GM21576 (cell line): Measurements from ENCODE around the gene DNAJC6.
"Not testable (repeated sequence)": the region's sequence is repeated elsewhere in the genome, so short reads cannot be mapped to it uniquely, and the experiment has no call there.

Experiments used
- ATAC-seq: cut with Tn5 transposase; IDR thresholded peaks from one replicate; pipeline ENCODE4 v1.9.1; 2021; ENCODE audit warnings: mild to moderate bottlenecking, moderate library complexity; ENCODE audit not compliant: unreplicated experiment

The DNAJC6 gene

DNA sequence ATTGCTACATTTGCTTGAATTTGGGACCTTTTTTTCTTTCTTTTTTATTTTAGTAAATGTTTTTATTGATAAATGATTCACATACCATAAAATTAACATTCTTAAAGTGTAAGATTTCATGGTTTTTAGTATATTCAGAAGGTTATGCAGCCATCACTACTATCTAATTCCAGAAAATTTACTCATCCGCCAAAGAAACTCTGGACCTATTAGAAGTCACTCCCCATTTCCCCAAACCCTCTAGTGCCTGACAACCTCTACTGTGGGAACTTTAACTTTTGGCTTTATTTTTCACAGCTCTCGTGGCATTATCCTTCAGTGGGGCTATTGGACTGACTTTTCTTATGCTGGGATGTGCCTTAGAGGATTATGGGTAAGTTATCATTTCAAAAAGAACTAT is 115.7 kb downstream of the DNAJC6 start:
- no peak for ATAC-seq

DNA sequence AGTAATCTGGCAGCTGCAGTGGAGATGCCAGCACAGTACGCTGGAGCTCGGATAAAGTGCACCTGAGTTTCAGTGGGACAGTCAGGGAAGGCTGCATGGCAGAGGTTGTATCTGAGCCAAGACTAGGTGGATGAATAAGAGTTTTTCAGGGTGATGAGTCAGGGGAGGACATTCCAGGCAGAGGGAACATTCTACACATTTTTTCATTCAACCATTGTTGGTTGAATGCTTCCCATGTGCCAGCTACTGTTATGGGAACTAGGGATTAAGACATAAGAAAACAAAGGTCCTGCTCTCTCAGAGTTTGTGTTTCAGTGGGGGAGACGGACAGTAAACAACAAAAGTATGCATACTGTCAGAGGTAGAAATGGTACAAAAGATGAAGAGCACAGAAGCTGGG is 116.4 kb downstream of the DNAJC6 start:
- no peak for ATAC-seq

DNA sequence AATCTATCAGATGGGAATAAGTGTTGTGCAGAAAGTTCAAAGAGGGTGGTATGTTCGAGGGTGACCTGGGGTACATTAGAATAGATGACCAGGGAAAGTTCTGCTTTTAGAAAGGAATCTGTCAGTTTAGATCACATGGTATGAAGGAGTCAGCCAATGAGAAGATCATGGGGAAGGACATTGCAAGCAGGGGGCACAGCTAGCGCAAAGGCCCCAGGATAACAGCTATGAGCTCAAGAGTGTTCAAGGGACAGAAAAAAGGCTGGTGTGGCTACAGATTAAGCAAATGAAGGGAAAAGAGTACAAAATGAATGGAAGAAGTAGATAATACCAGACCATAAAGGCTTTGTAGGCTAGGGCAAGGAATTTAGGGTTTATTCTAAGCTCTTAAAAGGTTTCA is 119.7 kb downstream of the DNAJC6 start:
- ATAC-seq, result no peak

DNA sequence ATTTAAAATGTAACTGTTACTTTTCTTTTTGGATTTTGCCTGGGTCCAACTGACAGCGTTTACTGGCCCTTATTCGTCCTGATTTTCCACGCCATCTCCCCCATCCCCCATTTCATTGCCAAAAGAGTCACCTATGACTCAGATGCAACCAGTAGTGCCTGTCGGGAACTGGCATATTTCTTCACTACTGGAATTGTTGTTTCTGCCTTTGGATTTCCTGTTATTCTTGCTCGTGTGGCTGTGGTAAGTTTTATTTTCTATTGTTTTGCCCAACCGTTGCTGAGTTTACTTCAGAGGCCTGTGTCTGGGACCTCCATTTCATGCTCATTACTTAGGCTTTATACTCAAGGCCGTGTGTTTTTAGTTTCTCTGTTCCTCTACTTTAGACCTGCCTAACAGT is 120.5 kb downstream of the DNAJC6 start:
- ATAC-seq, result no peak

DNA sequence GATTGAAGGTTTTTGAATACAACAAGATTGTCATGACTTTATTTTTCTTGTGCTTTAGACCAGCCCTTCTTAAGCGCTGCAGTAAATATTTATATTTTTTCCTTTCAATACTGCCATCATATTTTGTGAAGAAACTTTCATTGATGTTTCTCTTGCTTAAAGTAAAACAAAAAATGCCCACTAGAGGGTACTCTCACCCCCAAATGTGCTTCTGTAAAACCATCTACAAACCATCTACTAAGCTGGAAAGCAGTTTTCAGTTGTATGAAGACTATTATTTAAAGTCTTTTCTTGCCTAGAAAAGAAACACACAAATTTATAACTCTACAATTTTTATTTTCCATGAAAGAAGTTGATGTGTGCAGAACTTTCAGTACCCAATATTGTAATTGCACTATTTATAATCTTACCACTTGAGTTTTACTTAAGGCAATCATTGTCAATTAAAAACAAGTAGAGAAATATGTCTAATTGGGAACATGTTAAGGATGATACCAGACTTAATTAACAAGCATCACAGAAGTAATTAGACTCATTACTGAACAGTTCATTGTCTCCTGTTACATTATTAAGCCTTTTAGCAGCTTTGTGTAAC is 121.9 kb downstream of the DNAJC6 start:
- peak; percentile 68 for ATAC-seq

DNA sequence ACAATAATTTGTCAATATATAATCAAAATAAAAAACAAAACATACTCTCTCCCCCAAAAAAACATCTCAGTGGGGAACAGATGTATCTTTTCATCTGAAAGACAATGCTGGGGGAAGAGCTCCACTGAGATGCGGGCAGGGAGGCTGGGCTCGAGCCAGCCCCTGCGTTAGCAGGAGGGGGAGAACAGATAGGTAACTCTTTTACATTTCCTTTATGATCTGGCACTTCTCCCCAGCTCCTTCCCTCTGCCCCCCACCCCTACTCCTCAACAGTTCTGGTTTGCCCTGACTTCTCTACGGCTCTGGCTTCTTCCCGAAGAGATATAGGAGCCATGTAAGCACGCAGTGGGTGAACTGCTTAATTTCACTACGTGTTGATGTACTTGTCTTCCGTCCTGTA is 123.6 kb downstream of the DNAJC6 start:
- ATAC-seq, result no peak

DNA sequence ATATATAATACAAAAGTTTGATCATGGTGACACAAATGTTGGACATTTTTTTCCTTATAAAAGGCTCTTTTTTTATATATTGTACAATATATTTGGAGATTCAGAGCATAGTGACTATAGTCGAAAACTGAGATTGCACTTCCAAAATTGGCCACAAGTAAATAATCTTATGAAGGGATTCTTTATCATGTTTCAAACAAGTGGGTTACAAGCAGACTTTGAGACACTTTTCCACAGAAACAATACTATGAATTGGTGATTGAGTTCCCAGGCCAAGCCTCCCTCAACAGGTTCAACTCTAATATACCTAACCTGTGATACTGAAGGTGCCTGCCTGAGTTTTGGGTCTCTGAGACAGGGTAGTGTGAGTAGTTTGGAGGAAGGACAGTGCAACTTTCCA is 124.9 kb downstream of the DNAJC6 start:
- ATAC-seq, result no peak

DNA sequence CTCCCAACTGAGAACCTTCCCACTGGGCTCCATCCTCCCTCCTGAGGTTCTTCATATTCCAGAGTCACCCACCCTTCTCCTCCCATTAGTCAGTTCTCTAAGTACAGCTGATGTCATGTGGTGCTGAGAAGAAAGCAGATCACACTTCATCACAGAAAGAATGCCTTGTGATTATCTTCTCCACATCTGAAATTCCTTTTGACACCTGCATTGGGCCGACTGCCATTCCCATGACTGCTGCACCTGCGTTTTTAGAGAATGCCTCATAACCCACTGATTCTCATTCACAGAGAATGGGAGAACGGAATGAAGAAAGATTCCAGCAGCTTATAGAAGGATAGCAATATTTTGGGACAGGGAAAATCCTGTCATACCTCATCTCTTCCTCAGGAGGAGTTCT is 125.4 kb downstream of the DNAJC6 start:
- no peak for ATAC-seq

DNA sequence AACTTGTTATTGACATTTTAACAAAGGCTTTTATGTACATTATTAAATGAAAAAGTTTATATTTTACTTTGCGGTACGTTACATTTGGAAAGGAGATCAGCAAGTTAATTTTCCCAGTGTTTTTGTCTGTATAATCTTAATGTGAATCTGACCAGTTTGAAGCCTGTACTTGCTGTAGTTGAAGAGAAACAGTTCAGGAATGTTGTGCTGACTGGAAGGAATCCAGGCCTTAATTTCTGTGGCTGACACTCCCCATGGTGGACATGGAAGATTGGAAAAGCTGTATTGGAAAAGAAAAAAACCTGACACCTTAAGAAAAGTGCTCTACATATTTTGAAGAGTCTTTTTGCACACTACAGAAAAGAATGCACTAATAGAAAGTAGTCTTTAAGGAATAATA is 126.6 kb downstream of the DNAJC6 start:
- ATAC-seq, result no peak

DNA sequence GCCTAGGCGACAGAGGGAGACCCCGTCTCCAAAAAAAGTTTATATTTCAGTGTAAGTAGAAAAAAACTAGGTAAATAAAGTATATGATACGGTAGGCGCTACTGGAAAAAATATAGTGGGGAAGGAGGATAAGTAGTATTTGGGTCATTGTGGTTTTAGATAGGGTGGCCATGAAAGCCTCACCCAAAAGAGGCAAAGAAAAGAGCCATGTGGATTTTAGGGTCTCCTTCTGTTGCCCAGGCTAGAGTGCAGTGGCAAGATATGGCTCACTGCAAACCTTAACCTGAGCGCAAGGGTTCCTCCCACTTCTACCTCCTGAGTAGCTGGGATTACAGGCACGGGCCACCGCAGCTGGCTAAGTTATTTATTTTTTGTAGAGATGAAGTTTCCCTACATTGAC is 128.3 kb downstream of the DNAJC6 start:
- no peak for ATAC-seq

DNA sequence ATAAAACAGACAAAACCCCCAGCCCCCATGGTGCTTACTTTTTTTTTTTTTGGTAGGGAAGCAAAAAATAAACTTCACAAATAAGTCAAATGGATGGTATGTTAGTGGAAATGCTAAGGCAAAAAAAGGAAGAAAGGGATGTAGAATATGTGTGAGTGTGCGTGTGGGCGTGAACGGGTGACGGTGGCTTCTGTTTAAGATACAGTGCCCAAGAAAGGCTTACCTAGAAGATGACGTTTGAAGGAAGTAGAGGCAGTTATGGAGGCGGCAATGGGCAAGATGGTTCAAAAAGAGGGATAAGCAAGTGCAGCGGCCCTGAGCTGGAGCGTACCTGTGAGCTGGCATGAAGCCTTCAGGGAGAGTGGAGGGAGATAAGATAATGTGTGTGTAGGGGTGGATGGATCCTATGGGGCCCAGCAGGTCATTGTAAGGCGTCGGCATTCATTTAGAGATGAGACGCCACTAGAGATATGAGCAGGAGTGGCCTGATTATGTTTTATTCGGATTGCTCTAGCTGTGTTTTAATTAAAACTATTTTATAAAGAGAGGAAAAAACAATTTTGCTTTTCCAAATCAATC is 131.1 kb downstream of the DNAJC6 start:
- ATAC-seq, result no peak

DNA sequence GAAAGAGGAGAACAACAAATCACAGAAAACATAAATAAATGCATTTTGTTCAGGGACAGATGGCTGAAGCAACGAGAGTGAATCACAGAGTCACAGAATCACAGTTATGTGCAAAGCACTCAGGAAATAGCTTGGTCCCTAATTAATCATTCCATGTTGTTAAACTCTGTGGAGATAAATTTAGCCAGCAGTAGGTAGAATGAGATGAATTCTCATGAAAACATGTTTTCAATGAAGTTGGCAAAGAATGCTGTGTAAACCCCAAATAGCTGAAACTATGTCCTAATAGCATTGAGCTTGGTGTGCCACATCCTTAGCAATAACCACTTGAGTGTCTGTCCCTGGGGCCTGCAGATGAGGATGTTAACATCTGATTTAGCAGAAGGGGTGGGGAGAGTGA is 131.6 kb downstream of the DNAJC6 start:
- ATAC-seq, result no peak

DNA sequence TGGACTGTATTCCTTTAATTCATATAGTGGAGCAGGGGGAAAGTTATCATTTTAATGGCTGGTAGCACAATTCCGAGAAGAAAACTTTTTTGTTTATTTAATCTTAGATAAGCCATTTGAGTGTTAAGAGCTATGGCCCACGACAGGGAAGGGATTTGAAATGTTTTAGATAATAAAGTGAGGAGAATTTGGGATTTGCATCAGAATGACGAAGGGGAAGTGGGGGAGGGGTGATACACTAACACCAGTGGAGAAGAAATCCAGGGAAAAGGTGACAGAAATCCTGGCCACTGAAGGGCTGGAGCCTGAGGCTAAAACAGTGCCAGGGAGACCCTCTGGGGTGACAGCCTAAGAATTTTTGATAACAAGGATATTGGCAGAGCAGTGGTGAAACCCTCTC is 132.1 kb downstream of the DNAJC6 start:
- no peak for ATAC-seq

DNA sequence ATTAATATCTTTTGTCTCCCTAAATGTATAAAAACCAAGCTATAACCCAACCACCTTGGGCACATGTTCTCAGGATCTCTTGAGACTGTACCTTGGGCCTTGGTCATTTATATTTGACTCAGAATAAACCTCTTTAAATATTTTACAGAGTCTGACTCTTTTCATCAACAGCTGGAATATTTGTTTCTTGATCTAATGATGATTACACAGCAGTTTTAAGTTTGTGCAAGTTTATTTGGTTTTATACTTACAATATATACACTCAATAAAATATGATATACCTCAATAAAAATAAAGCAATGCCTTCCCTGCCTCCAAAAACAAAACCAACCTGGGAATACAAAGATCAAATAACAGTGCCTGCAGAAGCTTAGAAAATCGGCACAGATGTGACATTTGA is 133.1 kb downstream of the DNAJC6 start:
- ATAC-seq, result no peak

DNA sequence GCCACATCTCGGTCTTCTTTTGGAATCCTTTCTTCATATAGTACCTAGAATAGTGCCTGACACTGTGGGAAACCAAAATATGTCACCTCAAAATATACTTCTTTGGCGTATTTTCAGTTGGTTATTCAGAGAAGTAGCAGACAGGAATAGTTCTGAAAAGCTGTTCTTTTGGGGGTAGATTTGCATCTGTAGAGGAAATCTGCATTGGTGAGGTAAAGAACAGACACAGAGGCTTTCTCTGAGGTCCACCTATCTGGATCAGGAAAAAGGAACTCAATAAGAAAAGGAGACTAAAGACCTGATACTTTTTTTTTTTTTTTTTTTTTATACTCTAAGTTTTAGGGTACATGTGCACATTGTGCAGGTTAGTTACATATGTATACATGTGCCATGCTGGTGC is 134.3 kb downstream of the DNAJC6 start:
- ATAC-seq, result no peak

DNA sequence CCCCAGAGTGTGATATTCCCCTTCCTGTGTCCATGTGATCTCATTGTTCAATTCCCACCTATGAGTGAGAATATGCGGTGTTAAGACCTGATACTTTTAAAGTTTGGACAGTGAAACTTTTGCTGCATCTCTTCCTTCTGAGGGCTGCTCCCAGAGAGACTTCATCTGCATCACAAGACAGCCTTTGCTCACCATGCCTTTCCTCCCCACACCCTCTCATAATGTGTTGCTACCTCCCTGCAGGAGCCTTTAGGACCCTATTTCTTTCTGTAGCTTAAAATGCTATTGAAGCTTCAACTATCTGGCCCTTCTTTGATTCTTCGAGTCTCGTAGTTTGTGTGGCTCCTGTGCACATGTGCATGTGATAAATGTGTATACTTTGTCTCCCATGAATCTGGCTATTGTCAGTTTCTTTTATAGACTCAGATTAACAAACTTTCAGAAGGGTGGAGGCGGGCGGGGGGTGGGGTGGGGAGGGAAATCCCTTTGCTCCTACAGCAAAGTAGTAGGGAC is 134.8 kb downstream of the DNAJC6 start:
- ATAC-seq, result no peak

DNA sequence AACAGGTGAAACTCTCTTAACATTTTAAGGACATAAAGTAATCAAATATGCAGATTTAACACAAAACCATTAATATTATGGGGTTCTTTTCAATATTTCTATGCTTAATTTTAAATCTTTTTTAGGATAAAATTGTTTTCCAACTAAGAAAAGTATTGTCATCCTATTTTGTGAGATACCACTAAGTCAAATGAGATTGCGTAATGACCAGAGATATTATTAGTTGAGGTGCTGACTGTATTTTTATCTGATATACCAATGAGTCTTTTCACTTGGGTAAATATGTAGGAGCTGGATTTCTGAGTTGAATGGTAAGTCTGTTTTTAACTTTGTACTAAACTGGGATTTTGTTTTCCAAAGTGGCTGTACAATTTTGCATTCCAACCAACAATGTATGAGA is 136.5 kb downstream of the DNAJC6 start:
- no peak for ATAC-seq

DNA sequence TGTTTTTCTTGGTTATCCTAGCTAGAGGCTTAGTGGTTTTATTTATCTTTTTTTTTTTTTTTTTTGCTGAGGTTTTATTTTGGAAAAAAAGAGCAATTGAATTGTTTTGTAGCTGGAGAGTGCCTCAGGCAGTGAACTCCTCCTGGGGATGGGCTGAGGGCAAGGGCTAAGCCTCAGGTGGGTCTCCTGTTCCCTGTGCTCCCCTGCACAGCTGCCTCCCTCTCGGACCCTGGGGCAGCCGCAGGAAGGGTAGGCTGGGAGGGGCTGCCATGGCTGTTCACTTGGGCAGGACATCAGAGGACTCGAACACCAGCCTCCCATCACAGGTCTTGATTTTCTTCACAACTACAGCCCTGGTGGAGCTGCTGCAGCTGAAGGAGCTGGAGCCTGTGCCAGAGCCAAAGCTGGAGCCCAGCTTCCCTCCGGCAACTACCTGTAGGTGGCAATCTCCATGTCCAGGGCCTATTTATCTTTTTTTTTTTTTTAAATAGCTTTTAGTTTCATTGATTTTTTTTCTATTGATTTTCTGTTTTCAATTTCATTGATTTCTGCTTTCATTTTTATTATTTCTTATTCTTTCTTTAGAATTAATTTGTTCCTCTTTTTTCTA is 140.0 kb downstream of the DNAJC6 start:
- no peak for ATAC-seq

DNA sequence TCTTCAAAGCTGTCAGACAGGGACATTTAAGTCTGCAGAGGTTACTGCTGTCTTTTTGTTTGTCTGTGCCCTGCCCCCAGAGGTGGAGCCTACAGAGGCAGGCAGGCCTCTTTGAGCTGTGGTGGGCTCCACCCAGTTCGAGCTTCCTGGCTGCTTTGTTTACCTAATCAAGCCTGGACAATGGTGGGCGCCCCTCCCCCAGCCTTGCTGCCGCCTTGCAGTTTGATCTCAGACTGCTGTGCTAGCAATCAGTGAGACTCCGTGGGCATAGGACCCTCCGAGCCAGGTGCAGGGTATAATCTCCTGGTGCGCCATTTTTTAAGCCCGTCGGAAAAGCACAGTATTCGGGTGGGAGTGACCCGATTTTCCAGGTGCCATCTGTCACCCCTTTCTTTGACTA is 146.3 kb downstream of the DNAJC6 start:
- not testable (repeated sequence) for ATAC-seq

DNA sequence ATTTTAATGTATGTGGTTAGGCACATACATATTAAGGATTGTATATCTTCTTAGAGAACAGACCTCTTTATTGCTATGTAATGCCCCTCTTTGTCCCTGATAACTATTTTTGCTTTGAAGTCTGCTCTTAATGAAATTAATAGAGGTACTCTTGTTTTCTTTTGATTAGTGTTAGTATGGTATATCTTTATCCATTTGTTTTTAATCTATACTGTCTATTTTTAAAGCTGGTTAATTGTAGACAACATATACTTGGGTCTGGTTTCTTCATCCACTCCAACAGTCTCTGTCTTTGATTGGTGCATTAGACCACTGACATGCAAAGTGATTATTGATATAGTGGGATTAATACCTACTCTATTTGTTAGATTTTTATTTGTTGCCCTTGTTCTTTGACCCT is 147.1 kb downstream of the DNAJC6 start:
- ATAC-seq, result no peak

DNA sequence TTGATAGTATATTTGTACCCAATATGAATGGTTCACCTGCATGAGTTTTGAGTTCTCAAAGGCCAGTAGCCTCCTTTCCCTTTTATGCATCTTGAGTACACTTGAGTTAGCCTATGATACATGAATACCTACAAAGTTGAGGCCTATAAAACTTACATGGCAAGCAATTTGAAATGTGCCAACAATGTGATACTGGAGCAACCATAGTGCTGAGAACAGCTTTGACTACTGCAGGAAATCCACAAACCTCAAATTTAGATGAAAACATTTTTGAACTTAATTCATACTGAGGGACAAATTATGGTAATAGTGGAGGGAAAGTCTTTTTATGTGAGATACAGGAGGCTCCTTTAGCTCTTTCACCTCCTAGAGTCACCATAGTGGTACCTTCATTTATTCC is 148.5 kb downstream of the DNAJC6 start:
- no peak for ATAC-seq

DNA sequence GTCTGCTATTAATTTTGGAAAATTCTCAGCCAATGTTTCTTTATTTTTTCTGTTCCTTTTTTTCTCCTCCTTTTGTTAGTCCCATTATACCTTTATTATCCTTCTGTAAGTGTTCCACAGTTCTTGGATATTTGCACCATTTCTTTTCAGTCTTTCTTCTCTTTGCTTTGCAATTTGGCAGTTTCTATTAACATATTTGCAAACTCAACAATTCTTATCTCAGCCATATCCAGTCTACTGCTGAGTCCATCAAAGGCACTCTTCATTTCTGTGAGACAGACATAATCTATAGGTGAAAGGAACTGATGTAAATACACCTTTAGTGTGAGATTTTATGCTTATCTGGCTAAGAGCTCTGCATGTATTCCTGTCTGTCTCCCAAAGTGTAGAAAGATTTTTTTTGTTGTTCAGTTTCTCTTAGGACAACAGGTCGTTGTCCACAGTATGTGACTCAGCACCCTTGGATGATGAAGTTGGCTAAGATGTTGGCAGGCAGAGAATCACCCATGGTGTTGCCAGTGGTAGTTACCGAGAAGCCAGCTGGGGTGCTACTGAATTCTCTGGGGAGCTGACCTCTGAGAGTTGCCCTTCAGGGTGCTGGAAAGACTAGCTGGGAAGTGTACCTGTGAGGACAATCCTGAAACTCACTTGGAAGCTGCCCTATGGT is 149.5 kb downstream of the DNAJC6 start:
- ATAC-seq, result no peak
